ENCODE data around the gene LAMA3. TPM values are rescaled to one million over a fixed set of nuclear protein-coding genes. Genes with fewer than 3 reads are reported as not detected.

Gene LAMA3
- total RNA-seq, 1 experiment from 2014 or later, result 5.6 TPM

DNA sequence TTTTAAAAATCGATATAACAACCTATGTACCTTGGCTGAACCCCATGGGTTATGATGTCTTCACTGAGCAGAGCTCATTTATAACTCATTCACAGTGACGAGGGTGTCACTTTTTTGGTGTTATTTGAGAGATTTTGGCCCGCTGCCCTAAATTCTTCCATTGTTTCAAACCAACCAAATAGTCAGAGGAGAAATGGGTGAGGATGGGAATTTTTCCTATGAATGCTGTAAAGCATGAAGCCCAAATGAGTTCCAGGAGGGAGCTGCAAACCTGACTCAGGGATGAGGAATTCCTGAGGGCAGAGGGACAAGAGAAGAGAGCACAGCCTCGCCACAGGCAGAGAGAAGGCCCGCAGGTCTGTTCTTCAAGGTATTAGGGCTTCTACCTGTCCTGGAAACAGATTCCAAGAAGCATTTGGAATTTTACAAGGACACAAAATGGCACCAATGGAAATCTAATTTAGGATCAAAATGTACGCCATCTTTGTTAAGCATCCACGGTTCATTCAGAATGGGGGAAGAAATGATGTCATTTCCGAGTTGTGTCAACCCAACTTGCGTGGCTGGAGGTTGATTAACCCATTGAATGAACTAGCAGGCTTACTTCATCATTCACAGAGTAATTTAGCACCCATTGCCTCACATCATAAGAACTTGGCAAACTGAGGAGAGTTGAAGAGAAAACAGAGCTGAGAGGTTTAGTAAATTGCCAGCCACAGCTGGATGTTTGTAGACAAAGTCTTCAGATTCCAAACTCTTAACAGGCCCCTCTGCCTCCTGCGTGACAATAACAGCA is 133.5 kb downstream of the LAMA3 start:
- Histone ChIP-seq H4K20me1 (ENCODE audit: insufficient read depth) (no peaks in the 10 kb centered on the region), H3K27me3 (ENCODE audit: insufficient read depth, low read length) (no peaks in the 10 kb centered on the region), H2AFZ (ENCODE audit: low read depth, low read length, poor library complexity, severe bottlenecking) (no peak overlapping the region), H3K4me2 (ENCODE audit: low read length) (no peak overlapping the region), H3K9me3 (ENCODE audit: control insufficient read depth in 1 of 2, insufficient read depth in 1 of 2, low read depth in 1 of 2, low read length in 2 of 2) (no peaks in the 10 kb centered on the region), H3K9ac (ENCODE audit: low read length) (no peak overlapping the region), H3K36me3 (ENCODE audit: control insufficient read depth in 1 of 2, insufficient read depth in 2 of 2, low read length in 2 of 2) (no peaks in the 10 kb centered on the region), H3K9me2 (ENCODE audit: insufficient read depth) (no peaks in the 10 kb centered on the region), H3K79me2 (ENCODE audit: insufficient read depth, low read length) (no peaks in the 10 kb centered on the region), H3K27ac (ENCODE audit: low read depth, low read length) (no peak overlapping the region), H3K4me1 (ENCODE audit: control insufficient read depth in 1 of 2, insufficient read depth in 2 of 2, low read length in 2 of 2) (no peaks in the 10 kb centered on the region; a peak in 1 of 4 replicates), H3K4me3 (replicated peaks in 1 of 2; ENCODE audit: low read depth in 1 of 2, low read length in 2 of 2) (no peak overlapping the region)
- no TSS peak for BruUV-seq (replicated peaks)
- ChIA-PET CTCF (no interaction called here), RAD21 (ENCODE audit: low non-redundant PET in 1 of 2, low total read pairs in 2 of 2, uncharacterized antibody in 2 of 2, unreplicated experiment in 2 of 2) (no interaction called here), POLR2A (no interaction called here)
- DNase-seq (ENCODE audit: low read depth, low spot score) (no peak), ATAC-seq (no peak)
- TF ChIP-seq ZFX (IDR thresholded peaks at IDR 0.05), result no peak
- TF ChIP-seq ATF3 (IDR thresholded peaks at IDR 0.05), result no peak
- TF ChIP-seq EZH2phosphoT487 (IDR thresholded peaks at IDR 0.05; ENCODE audit: borderline replicate concordance), result no peak
- no peak for TF ChIP-seq ZBTB33 (IDR thresholded peaks at IDR 0.05; ENCODE audit: extremely low read depth, insufficient replicate concordance, low read length)
- intact Hi-C loops (cut with micrococcal nuclease), result no loop called here

GRCh38 chr18:23824240-23824639 is 135.0 kb downstream of the LAMA3 start:
- BruUV-seq (replicated peaks), result no TSS peak
- CTCF ChIA-PET, result no interaction called here
- DNase-seq (ENCODE audit: low read depth, low spot score), result no peak
- RAD21 ChIA-PET (ENCODE audit: low non-redundant PET in 1 of 2, low total read pairs in 2 of 2, uncharacterized antibody in 2 of 2, unreplicated experiment in 2 of 2), result no interaction called here
- Histone ChIP-seq H3K4me2 (ENCODE audit: low read length) (no peak overlapping the region), H3K36me3 (ENCODE audit: control insufficient read depth in 1 of 2, insufficient read depth in 2 of 2, low read length in 2 of 2) (no peaks in the 10 kb centered on the region), H4K20me1 (ENCODE audit: insufficient read depth) (no peaks in the 10 kb centered on the region), H2AFZ (ENCODE audit: low read depth, low read length, poor library complexity, severe bottlenecking) (no peak overlapping the region), H3K9me3 (ENCODE audit: control insufficient read depth in 1 of 2, insufficient read depth in 1 of 2, low read depth in 1 of 2, low read length in 2 of 2) (no peaks in the 10 kb centered on the region), H3K79me2 (ENCODE audit: insufficient read depth, low read length) (no peaks in the 10 kb centered on the region), H3K4me3 (replicated peaks in 1 of 2; ENCODE audit: low read depth in 1 of 2, low read length in 2 of 2) (no peak overlapping the region), H3K4me1 (ENCODE audit: control insufficient read depth in 1 of 2, insufficient read depth in 2 of 2, low read length in 2 of 2) (peaks cover 2 to 13% of the 10 kb centered on the region in 2 experiments; a peak in 3 of 4 replicates), H3K9me2 (ENCODE audit: insufficient read depth) (no peaks in the 10 kb centered on the region), H3K27ac (ENCODE audit: low read depth, low read length) (no peak overlapping the region), H3K27me3 (ENCODE audit: insufficient read depth, low read length) (no peaks in the 10 kb centered on the region), H3K9ac (ENCODE audit: low read length) (no peak overlapping the region)
- POLR2A ChIA-PET, result no interaction called here
- intact Hi-C loops (cut with micrococcal nuclease), result loop anchor here (1.0 to 2.0 kb wide), 2 partner anchors 95 to 295 kb away; no protein-coding TSS in a partner anchor
- no peak for ATAC-seq
- TF ChIP-seq, protein P1, sequence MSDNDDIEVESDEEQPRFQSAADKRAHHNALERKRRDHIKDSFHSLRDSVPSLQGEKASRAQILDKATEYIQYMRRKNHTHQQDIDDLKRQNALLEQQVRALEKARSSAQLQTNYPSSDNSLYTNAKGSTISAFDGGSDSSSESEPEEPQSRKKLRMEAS (IDR thresholded peaks at IDR 0.05), result no peak
- TF ChIP-seq TCF7L2 (IDR thresholded peaks at IDR 0.05; ENCODE audit: borderline replicate concordance, extremely low read depth, insufficient read depth, insufficient read length) (no peak), SP1 (IDR thresholded peaks at IDR 0.05; ENCODE audit: low read depth) (no peak), POLR2AphosphoS5 (IDR thresholded peaks at IDR 0.05; ENCODE audit: low read depth, low read length) (no peak), RAD21 (IDR thresholded peaks at IDR 0.05; ENCODE audit: low read depth) (peak; percentile 63), EZH2phosphoT487 (IDR thresholded peaks at IDR 0.05; ENCODE audit: borderline replicate concordance) (no peak), CEBPB (IDR thresholded peaks at IDR 0.05; ENCODE audit: low read depth) (no peak)
- TF ChIP-seq, protein P2, sequence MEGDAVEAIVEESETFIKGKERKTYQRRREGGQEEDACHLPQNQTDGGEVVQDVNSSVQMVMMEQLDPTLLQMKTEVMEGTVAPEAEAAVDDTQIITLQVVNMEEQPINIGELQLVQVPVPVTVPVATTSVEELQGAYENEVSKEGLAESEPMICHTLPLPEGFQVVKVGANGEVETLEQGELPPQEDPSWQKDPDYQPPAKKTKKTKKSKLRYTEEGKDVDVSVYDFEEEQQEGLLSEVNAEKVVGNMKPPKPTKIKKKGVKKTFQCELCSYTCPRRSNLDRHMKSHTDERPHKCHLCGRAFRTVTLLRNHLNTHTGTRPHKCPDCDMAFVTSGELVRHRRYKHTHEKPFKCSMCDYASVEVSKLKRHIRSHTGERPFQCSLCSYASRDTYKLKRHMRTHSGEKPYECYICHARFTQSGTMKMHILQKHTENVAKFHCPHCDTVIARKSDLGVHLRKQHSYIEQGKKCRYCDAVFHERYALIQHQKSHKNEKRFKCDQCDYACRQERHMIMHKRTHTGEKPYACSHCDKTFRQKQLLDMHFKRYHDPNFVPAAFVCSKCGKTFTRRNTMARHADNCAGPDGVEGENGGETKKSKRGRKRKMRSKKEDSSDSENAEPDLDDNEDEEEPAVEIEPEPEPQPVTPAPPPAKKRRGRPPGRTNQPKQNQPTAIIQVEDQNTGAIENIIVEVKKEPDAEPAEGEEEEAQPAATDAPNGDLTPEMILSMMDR (IDR thresholded peaks at IDR 0.05 in 2 of 3, conservative IDR thresholded peaks at IDR 0.05 in 1 of 3; ENCODE audit: borderline replicate concordance in 1 of 3, insufficient read depth in 1 of 3, low read depth in 2 of 3, low read length in 2 of 3), result peak in 2 of 3 experiments; percentile 20 to 36; a peak in 3 of 6 replicates

Measured in HCT116 (cell line).